Activated CD8-positive, alpha-beta memory T cell treated with anti-CD3 and anti-CD28 coated beads, Interleukin-2, amount 50 U/mL, for 1 hour (primary cell): Measurements from ENCODE around the gene ULBP1.
"Not testable (repeated sequence)": the region's sequence is repeated elsewhere in the genome, so short reads cannot be mapped to it uniquely, and the experiment has no call there.

Experiments
- DNase-seq: peaks from one replicate; pipeline ENCODE4 v3.0.0-alpha.2; 2020; ENCODE audit errors: extremely low read depth

Gene ULBP1

GRCh38 chr6:149975400-149975799, 11.7 kb downstream of the ULBP1 start:
- DNase-seq = no peak

- no peak for DNase-seq
These were observed 13.5 kb downstream of the ULBP1 start for GRCh38 chr6:149977221-149977620.

- no peak for DNase-seq
These were observed 14.9 kb downstream of the ULBP1 start for GRCh38 chr6:149978610-149979009.

GRCh38 chr6:149979293-149979692, 15.6 kb downstream of the ULBP1 start:
- no peak for DNase-seq

- DNase-seq = no peak
These were observed 19.4 kb downstream of the ULBP1 start for GRCh38 chr6:149983145-149983544.

- DNase-seq = no peak
These were observed 21.0 kb downstream of the ULBP1 start for GRCh38 chr6:149984773-149985172.

- no peak for DNase-seq
These were observed 21.8 kb downstream of the ULBP1 start for GRCh38 chr6:149985481-149985937.

GRCh38 chr6:149987602-149988107, 23.9 kb downstream of the ULBP1 start:
- DNase-seq = no peak

- no peak for DNase-seq
These were observed 25.0 kb downstream of the ULBP1 start for GRCh38 chr6:149988550-149989346.

GRCh38 chr6:149990212-149990660, 26.5 kb downstream of the ULBP1 start:
- DNase-seq = no peak

- no peak for DNase-seq
These were observed 27.1 kb downstream of the ULBP1 start for GRCh38 chr6:149990661-149991471.

GRCh38 chr6:149991472-149991795, 27.7 kb downstream of the ULBP1 start:
- DNase-seq = not testable (repeated sequence)

- DNase-seq = no peak
These were observed 28.1 kb downstream of the ULBP1 start for GRCh38 chr6:149991838-149992237.

- DNase-seq = no peak
These were observed 31.6 kb downstream of the ULBP1 start for GRCh38 chr6:149995235-149995750.

GRCh38 chr6:149995971-149996370, 32.2 kb downstream of the ULBP1 start:
- DNase-seq = no peak

GRCh38 chr6:149999636-150000035, 35.9 kb downstream of the ULBP1 start:
- DNase-seq = no peak

GRCh38 chr6:150001295-150002008, 37.7 kb downstream of the ULBP1 start:
- no peak for DNase-seq

GRCh38 chr6:150002710-150003109, 39.0 kb downstream of the ULBP1 start:
- DNase-seq = no peak

- not testable (repeated sequence) for DNase-seq
These were observed 39.9 kb downstream of the ULBP1 start for GRCh38 chr6:150003599-150003998.

GRCh38 chr6:150004101-150004782, 40.5 kb downstream of the ULBP1 start:
- DNase-seq = peak; percentile 34
